K562 (cell line): Measurements from ENCODE around the gene FAM53B. TPM values are rescaled to one million over a fixed set of nuclear protein-coding genes. Genes with fewer than 3 reads are reported as not detected.

Experiments
- ATAC-seq: fragments of 200-7000 bp; cut with Tn5 transposase; 3 replicates; pipeline ENCODE4 v1.9.1; 2020; ENCODE audit warnings: moderate library complexity
- BruUV-seq: library from RNA; stranded (reverse); fragments of 400-500 nt; replicated peaks from 2 replicates; lab custom pipeline; 2021; lab: Mats Ljungman, UMichigan
- CTCF ChIA-PET: fragments of 300-600 bp; formaldehyde crosslinking; extraction: SDS; loops from one replicate; lab custom pipeline; 2021; ENCODE audit warnings: low intra/inter-chr PET ratio; lab: Yijun Ruan, JAX
- POLR2A ChIA-PET: fragments of 300-600, 350-650 bp; sonication (Branson Sonifier 250); formaldehyde crosslinking; extraction: SDS; loops from one replicate; lab custom pipeline; 2021; ENCODE audit warnings: antibody characterized with exemption, inconsistent platforms; lab: Yijun Ruan, JAX
- DNase-seq, 4 experiments: peaks; one replicate each; pipeline versions ENCODE4 v3.0.0 to v3.0.0-alpha.2; 2011 to 2018; ENCODE audit warnings: low spot score in 3 of 4, mixed read lengths in 3 of 4; ENCODE audit errors: extremely low read depth in 1 of 4
- FAIRE-seq: peaks from 2 replicates; lab custom pipeline; 2011; peaks lifted over from hg19 to GRCh38; lab: Jason Lieb, UNC
- H2AFZ ChIP-seq: 2 replicates; pipeline ENCODE4 v1.6.0; 2011; ENCODE audit warnings: low read depth, low read length, control low read depth, inconsistent platforms
- H3K27ac ChIP-seq: fragments of 200-600 bp; 3 replicates; pipeline ENCODE4 v1.8.0; 2011; ENCODE audit warnings: low read depth, mild to moderate bottlenecking, control low read depth, inconsistent platforms, low read length, moderate library complexity, mixed read lengths; ENCODE audit errors: extremely low read depth
- H3K27me3 ChIP-seq, 2 experiments: fragments of 300-600 bp in 1 of 2; 2 replicates in 1 of 2; 3 replicates in 1 of 2; pipeline versions ENCODE4 v1.6.0 to v1.8.0; 2011; ENCODE audit warnings: inconsistent platforms in 2 of 2, low read length in 2 of 2, mild to moderate bottlenecking in 1 of 2, mixed read lengths in 1 of 2, moderate library complexity in 1 of 2; ENCODE audit not compliant: control insufficient read depth in 2 of 2, insufficient read depth in 2 of 2
- H3K36me3 ChIP-seq: fragments of 300-600 bp; 3 replicates; pipeline ENCODE4 v1.8.0; 2011; ENCODE audit warnings: mild to moderate bottlenecking, low read length, inconsistent platforms; ENCODE audit not compliant: control insufficient read depth, insufficient read depth
- H3K4me1 ChIP-seq, 2 experiments: fragments of 200-600 bp in 1 of 2; replicated peaks in 1 of 2; 2 replicates in 1 of 2; 3 replicates in 1 of 2; pipeline versions ENCODE4 v1.5.1 to v1.8.0; 2011; ENCODE audit warnings: inconsistent platforms in 2 of 2, low read length in 2 of 2, mild to moderate bottlenecking in 1 of 2, mixed read lengths in 1 of 2, moderate library complexity in 1 of 2; ENCODE audit not compliant: control insufficient read depth in 2 of 2, insufficient read depth in 2 of 2
- H3K4me2 ChIP-seq: 2 replicates; pipeline ENCODE4 v1.6.1; 2011; ENCODE audit warnings: low read length, control low read depth, inconsistent platforms, mixed read lengths; ENCODE audit not compliant: insufficient read depth
- H3K4me3 ChIP-seq: fragments of 200-600 bp; sonication (generic), shearing (Covaris generic); 2 replicates; pipeline ENCODE4 v1.5.1; 2016; ENCODE audit warnings: control low read depth, inconsistent platforms
- H3K79me2 ChIP-seq: fragments of 200-600 bp; 3 replicates; pipeline ENCODE4 v1.8.0; 2011; ENCODE audit warnings: low read length, inconsistent platforms; ENCODE audit not compliant: control insufficient read depth, insufficient read depth
- H3K9ac ChIP-seq, 2 experiments: 2 replicates each; pipeline versions ENCODE4 v1.6.0 to v1.6.1; 2011; ENCODE audit warnings: low read depth in 2 of 2, low read length in 2 of 2, control low read depth in 1 of 2, inconsistent platforms in 1 of 2, mild to moderate bottlenecking in 1 of 2, mixed read lengths in 1 of 2; ENCODE audit not compliant: insufficient read depth in 1 of 2
- H3K9me1 ChIP-seq: one replicate; pipeline ENCODE4 v1.6.0; 2011; ENCODE audit warnings: inconsistent platforms, mild to moderate bottlenecking, low read length, moderate library complexity; ENCODE audit not compliant: control insufficient read depth, insufficient read depth
- H3K9me3 ChIP-seq: replicated peaks from 2 replicates; pipeline ENCODE4 v1.5.1; 2011; ENCODE audit warnings: low read depth, low read length, inconsistent platforms; ENCODE audit not compliant: control insufficient read depth, insufficient read depth
- H4K20me1 ChIP-seq: replicated peaks from 2 replicates; pipeline ENCODE4 v1.6.1; 2011; ENCODE audit warnings: low read length, inconsistent platforms, mixed read lengths; ENCODE audit not compliant: control insufficient read depth, insufficient read depth
- BHLHE40 ChIP-seq: IDR thresholded peaks from 2 replicates; pipeline ENCODE4 v1.6.1; 2011; ENCODE audit warnings: low read length, improper control_type of control experiment
- CBX3 ChIP-seq, 2 experiments: IDR thresholded peaks; 1 replicate in 1 of 2; 2 replicates in 1 of 2; pipeline ENCODE4 v1.6.1; 2012; ENCODE audit warnings: inconsistent platforms in 2 of 2, low read length in 2 of 2, borderline replicate concordance in 1 of 2, control low read depth in 1 of 2
- CHD1 ChIP-seq: fragments of 200-600 bp; sonication (generic); IDR thresholded peaks from one replicate; pipeline ENCODE4 v1.6.1; 2012; ENCODE audit warnings: mild to moderate bottlenecking, moderate library complexity, low read length, inconsistent platforms
- HBP1 ChIP-seq: fragments of 450-650 bp; formaldehyde crosslinking; IDR thresholded peaks from 2 replicates; pipeline ENCODE4 v1.4.0; 2022; ENCODE audit warnings: missing genetic modification characterization
- MAFF ChIP-seq: IDR thresholded peaks from 2 replicates; pipeline ENCODE4 v1.6.1; 2012; ENCODE audit warnings: low read length, improper control_type of control experiment
- MBD2 ChIP-seq: sonication (generic); IDR thresholded peaks from 2 replicates; pipeline ENCODE4 v1.6.1; 2016; ENCODE audit warnings: low read depth, borderline replicate concordance
- MTA3 ChIP-seq: fragments of 450-650 bp; formaldehyde crosslinking; IDR thresholded peaks from 2 replicates; pipeline ENCODE4 v1.6.1; 2017; ENCODE audit warnings: mild to moderate bottlenecking, borderline replicate concordance
- NCOR1 ChIP-seq: fragments of 450-650 bp; IDR thresholded peaks from 2 replicates; pipeline ENCODE4 v1.6.1; 2016; ENCODE audit warnings: mild to moderate bottlenecking, moderate library complexity
- NR3C1 ChIP-seq: sonication (generic); formaldehyde crosslinking; IDR thresholded peaks from 2 replicates; pipeline ENCODE4 v1.8.1; 2022; ENCODE audit warnings: missing genetic modification reagents
- RFX7 ChIP-seq: fragments of 250-450 bp; sonication (Bioruptor Pico); IDR thresholded peaks from 2 replicates; pipeline ENCODE4 v1.5.1; 2021; ENCODE audit warnings: mild to moderate bottlenecking
- SMARCB1 ChIP-seq: IDR thresholded peaks from 2 replicates; pipeline ENCODE4 v1.6.1; 2011; ENCODE audit warnings: improper control_type of control experiment, low read depth; ENCODE audit not compliant: insufficient read length
- SP2 ChIP-seq: IDR thresholded peaks from 2 replicates; pipeline ENCODE4 v1.6.1; 2011; ENCODE audit warnings: mild to moderate bottlenecking, low read depth, low read length, moderate library complexity; ENCODE audit not compliant: poor library complexity, severe bottlenecking; ENCODE audit errors: extremely low read depth
- SUPT5H ChIP-seq: fragments of 450-650 bp; IDR thresholded peaks from 2 replicates; pipeline ENCODE4 v1.6.1; 2016
- TBP ChIP-seq: optimal IDR thresholded peaks from 2 replicates; pipeline ENCODE3; 2011; ENCODE audit warnings: low read depth, low read length, improper control_type of control experiment
- WGBS: fragments of 100-300 bp; shearing (Covaris generic); methylation state at CpG from one replicate; pipeline ENCODE4 v1.1.6; 2016; ENCODE audit warnings: low coverage, mixed read lengths; ENCODE audit not compliant: insufficient coverage; ENCODE audit errors: missing lambda C conversion rate; 5-methylcytosine and 5-hydroxymethylcytosine counted together
- in situ Hi-C: fragments of 300-500 bp; cut with MboI; formaldehyde crosslinking; loops from 4 replicates; pipeline ENCODE4 v1.15.0; 2018; ENCODE audit warnings: inconsistent platforms, mixed read lengths
- intact Hi-C: fragments of 100-400 bp; cut with micrococcal nuclease; formaldehyde crosslinking; loops from 2 replicates; pipeline ENCODE4 v1.14.2; 2022
- polyA plus RNA-seq, 8 experiments: library from polyadenylated mRNA; depleted of rRNA in 4 of 8; stranded (reverse) in 5 of 8; unstranded in 3 of 8; fragments of >200 nt; fragmentation: Nextera tagmentation in 2 of 8; fragmentation: Illumina TruSeq in 1 of 8; extraction: Ambion mirVana in 2 of 8; extraction: Trizol in 1 of 8; gene quantifications; 2 replicates each; pipeline versions ENCODE4 v1.2.1 to v1.2.3, GENCODE V29; 2011 to 2014; ENCODE audit warnings: inconsistent platforms in 1 of 8, missing spikeins in 1 of 8
- total RNA-seq, 7 experiments: library from RNA; depleted of rRNA in 6 of 7; stranded (reverse); fragments of >200 nt in 6 of 7; fragmentation: Illumina TruSeq in 2 of 7; extraction: Trizol in 2 of 7; gene quantifications; 2 replicates each; pipeline versions ENCODE4 v1.2.1 to v1.2.3, GENCODE V29; 2011 to 2021; ENCODE audit warnings: low replicate concordance in 1 of 7

Gene FAM53B
- total and polyA plus RNA-seq, 9 of the 15 experiments (the other 6 are each of a cell fraction or from before 2014, with no cell fraction given), result 0.03 to 16.5 (median 5.0) TPM

- ATAC-seq (no peak), FAIRE-seq (no peak), DNase-seq (no peak)
- intact Hi-C loops, result no loop called here
- WGBS, result 86% methylated on average over 10 of the region's 14 CpGs
- no peaks in the 10 kb centered on the region for H3K27me3 ChIP-seq
- no peaks in the 10 kb centered on the region for H4K20me1 ChIP-seq
- POLR2A ChIA-PET, result no interaction called here
- H3K4me3 ChIP-seq, result no peak overlapping the region
- in situ Hi-C loops, result no loop called here
- no TSS peak for BruUV-seq
- TF ChIP-seq SUPT5H, result no peak
- no peak for TF ChIP-seq NCOR1
- TF ChIP-seq HBP1 (CRISPR knock-in tag), result no peak
- no peak for TF ChIP-seq CHD1
- TF ChIP-seq SP2, result no peak
- TF ChIP-seq MAFF, result no peak
- TF ChIP-seq SMARCB1, result no peak
- no peak for TF ChIP-seq MTA3
- no peak for TF ChIP-seq NR3C1 (CRISPR knock-in tag)
- TF ChIP-seq CBX3 (IDR thresholded peaks at IDR 0.05; ENCODE audit: borderline replicate concordance in 1 of 2, low read length in 2 of 2), result no peak
- TF ChIP-seq RFX7 (CRISPR knock-in tag), result no peak
- no peak for TF ChIP-seq MBD2
- no peak for TF ChIP-seq TBP
- TF ChIP-seq BHLHE40, result no peak
- no peak overlapping the region for H2AFZ ChIP-seq
- H3K27ac ChIP-seq, result peak overlapping the region; percentile 68; the same call in 1 of the 3 replicates
- CTCF ChIA-PET, result no interaction called here
- H3K4me2 ChIP-seq, result no peak overlapping the region
- peak overlapping the region; percentile 28; a peak in 2 of 4 replicates for H3K9ac ChIP-seq
- H3K9me3 ChIP-seq, result no peaks in the 10 kb centered on the region
- peaks cover 40% of the 10 kb centered on the region for H3K36me3 ChIP-seq
- H3K9me1 ChIP-seq, result peaks cover 2% of the 10 kb centered on the region
- peaks cover 37 to 54% of the 10 kb centered on the region in 2 experiments for H3K4me1 ChIP-seq
- peaks cover 7% of the 10 kb centered on the region; the same call in 2 of the 3 replicates for H3K79me2 ChIP-seq
Measured at GRCh38 chr10:124694481-124695220, 49.5 kb downstream of the FAM53B start.
